Body of pancreas (tissue), 4 donors: Measurements from ENCODE around the gene CD40LG. TPM values are rescaled to one million over a fixed set of nuclear protein-coding genes. Genes with fewer than 3 reads are reported as not detected.

Experiments used
- ATAC-seq: fragments of 150-250 bp; one replicate; pipeline ENCODE4 v1.9.1; 2016
- DNase-seq, 4 donors: peaks; one replicate each; pipeline ENCODE4 v3.0.0-alpha.2; 2019
- H3K27ac ChIP-seq, 4 donors: fragments of 200-600 bp; sonication (generic); 1 replicate in 3 of 4; 2 replicates in 1 of 4; pipeline versions ENCODE4 v1.5.1 to v1.6.1; 2016 to 2019; ENCODE audit warnings: mild to moderate bottlenecking in 1 of 4, mixed read lengths in 1 of 4, moderate library complexity in 1 of 4
- H3K27me3 ChIP-seq, 2 donors: fragments of 200-600 bp; sonication (generic); one replicate each; pipeline ENCODE4 v1.6.0; 2016; ENCODE audit warnings: mild to moderate bottlenecking in 1 of 2
- H3K36me3 ChIP-seq, 2 donors: fragments of 200-600 bp; sonication (generic); replicated peaks in 1 of 2; 2 replicates each; pipeline ENCODE4 v1.5.1; 2016; ENCODE audit warnings: low read depth in 2 of 2; ENCODE audit not compliant: insufficient read depth in 1 of 2
- H3K4me1 ChIP-seq: fragments of 200-600 bp; sonication (generic); one replicate; pipeline ENCODE4 v1.6.0; 2016
- H3K4me3 ChIP-seq, 2 donors: fragments of 200-600 bp; sonication (generic); 1 replicate in 1 of 2; 2 replicates in 1 of 2; pipeline ENCODE4 v1.5.1; 2016 to 2019
- H3K9me3 ChIP-seq, 3 donors: fragments of 200-600 bp; sonication (generic); 1 replicate in 2 of 3; 2 replicates in 1 of 3; pipeline ENCODE4 v1.5.1; 2016
- POLR2A ChIP-seq, 3 donors: fragments of 450-650 bp; IDR thresholded peaks; one replicate each; pipeline ENCODE4 v1.6.1; 2016; ENCODE audit warnings: antibody characterized with exemption in 3 of 3, mild to moderate bottlenecking in 2 of 3
- WGBS, 2 donors: methylation state at CpG; one replicate each; pipeline ENCODE4 v1.1.5; 2017; 5-methylcytosine and 5-hydroxymethylcytosine counted together
- intact Hi-C: fragments of 100-400 bp; cut with DNase I; formaldehyde crosslinking; loops from one replicate; pipeline ENCODE4 v1.15.1; 2023
- total RNA-seq, 2 donors: library from RNA; depleted of rRNA; stranded (reverse); fragments of >200 nt; gene quantifications; one replicate each; pipeline ENCODE4 v1.1.0, GENCODE V29; 2016
- TF ChIP-seq, protein P1 (sequence below), 7 experiments: fragments of 450-650 bp in 4 of 7; fragments of 200-600 bp in 3 of 7; sonication (generic) in 3 of 7; IDR thresholded peaks; one replicate each; pipeline ENCODE4 v1.5.1; 2016 to 2019; ENCODE audit warnings: antibody characterized with exemption in 7 of 7

Gene CD40LG
- total RNA-seq, 2 donors from 2014 or later = not detected

DNA sequence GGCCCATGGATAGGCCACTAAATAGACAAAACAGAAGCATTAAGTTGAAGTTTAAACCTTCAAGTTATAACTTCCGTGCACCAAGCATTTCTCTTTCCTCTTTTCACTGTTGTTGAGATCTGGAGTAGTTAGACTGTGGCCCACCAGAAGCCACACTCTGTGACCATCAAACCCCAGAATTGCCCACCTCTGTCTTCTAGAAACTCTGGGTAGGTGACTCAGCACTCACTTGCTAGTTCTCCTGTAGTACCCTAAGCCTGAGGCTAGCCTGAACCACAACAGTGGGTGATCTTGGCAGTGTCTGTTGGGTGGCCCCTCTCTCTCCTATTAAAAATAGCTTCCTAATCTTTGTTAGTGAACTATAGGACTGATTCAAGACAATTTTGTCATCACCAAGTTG, 24.6 kb upstream of the CD40LG start:
- DNase-seq (no peak), ATAC-seq (no peak)
- WGBS, 2 donors = 71 to 76% methylated on average over 1 of the region's 1 CpG
- no peak for TF ChIP-seq POLR2A (IDR thresholded peaks at IDR 0.05)
- TF ChIP-seq, protein P1, sequence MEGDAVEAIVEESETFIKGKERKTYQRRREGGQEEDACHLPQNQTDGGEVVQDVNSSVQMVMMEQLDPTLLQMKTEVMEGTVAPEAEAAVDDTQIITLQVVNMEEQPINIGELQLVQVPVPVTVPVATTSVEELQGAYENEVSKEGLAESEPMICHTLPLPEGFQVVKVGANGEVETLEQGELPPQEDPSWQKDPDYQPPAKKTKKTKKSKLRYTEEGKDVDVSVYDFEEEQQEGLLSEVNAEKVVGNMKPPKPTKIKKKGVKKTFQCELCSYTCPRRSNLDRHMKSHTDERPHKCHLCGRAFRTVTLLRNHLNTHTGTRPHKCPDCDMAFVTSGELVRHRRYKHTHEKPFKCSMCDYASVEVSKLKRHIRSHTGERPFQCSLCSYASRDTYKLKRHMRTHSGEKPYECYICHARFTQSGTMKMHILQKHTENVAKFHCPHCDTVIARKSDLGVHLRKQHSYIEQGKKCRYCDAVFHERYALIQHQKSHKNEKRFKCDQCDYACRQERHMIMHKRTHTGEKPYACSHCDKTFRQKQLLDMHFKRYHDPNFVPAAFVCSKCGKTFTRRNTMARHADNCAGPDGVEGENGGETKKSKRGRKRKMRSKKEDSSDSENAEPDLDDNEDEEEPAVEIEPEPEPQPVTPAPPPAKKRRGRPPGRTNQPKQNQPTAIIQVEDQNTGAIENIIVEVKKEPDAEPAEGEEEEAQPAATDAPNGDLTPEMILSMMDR (IDR thresholded peaks at IDR 0.05) = no peak
- no peak overlapping the region for H3K27ac ChIP-seq
- intact Hi-C loops = no loop called here
- no peaks in the 10 kb centered on the region for H3K4me1 ChIP-seq
- no peak overlapping the region for H3K4me3 ChIP-seq
- no peaks in the 10 kb centered on the region for H3K36me3 ChIP-seq
- H3K9me3 ChIP-seq = no peaks in the 10 kb centered on the region
- no peaks in the 10 kb centered on the region for H3K27me3 ChIP-seq

DNA sequence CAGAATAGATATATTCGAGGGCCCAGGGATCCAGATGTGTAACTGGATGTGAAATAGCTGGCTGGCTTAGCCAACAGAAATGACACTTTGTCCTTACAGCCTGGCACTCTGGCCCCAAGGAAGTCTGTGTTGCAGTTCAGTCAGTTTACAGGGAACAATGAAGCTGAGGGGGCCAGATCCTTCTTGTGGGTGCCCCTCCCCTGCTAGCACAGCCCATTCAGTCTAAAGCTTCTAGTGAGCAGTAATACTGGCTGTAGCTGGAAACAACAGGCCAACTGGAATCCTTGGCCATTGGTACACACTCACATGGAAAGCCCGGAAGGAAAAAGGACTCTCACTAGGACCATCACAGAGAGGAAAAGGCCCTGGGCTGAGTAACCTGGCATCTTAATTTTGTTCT, 22.7 kb upstream of the CD40LG start:
- intact Hi-C loops = no loop called here
- ATAC-seq (no peak), DNase-seq (no peak)
- no peak overlapping the region for H3K27ac ChIP-seq
- H3K4me3 ChIP-seq = no peak overlapping the region
- no peaks in the 10 kb centered on the region for H3K27me3 ChIP-seq
- no peaks in the 10 kb centered on the region for H3K36me3 ChIP-seq
- TF ChIP-seq, protein P1 (IDR thresholded peaks at IDR 0.05) = no peak
- no peak for TF ChIP-seq POLR2A (IDR thresholded peaks at IDR 0.05)
- H3K9me3 ChIP-seq = no peaks in the 10 kb centered on the region
- no peaks in the 10 kb centered on the region for H3K4me1 ChIP-seq
- 76% methylated on average over 2 of the region's 2 CpGs; no CpG with 5 or more reads in 1 of the 2 donors for WGBS, 2 donors

DNA sequence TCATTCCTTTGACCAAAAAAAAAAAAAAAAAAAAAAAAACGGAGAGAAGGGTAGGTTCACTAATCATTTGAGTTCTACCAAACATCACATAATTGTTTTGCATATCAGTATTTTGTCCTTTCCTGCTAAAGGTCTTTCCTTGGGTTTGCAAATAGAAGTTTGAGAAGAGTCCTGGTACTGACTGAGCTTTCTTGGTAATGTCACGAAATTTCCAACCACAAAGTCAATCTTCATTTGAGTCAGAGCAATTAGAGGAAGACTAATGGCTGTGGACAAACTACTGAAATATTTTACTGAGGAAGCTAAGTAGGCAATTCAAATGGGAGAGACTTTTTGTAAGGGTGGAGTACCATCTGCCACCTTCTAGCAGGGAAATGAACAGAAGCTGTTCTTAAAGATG, 21.7 kb upstream of the CD40LG start:
- TF ChIP-seq, protein P1 (IDR thresholded peaks at IDR 0.05) = no peak
- H3K9me3 ChIP-seq = no peaks in the 10 kb centered on the region
- DNase-seq (no peak), ATAC-seq (no peak)
- H3K27ac ChIP-seq = no peak overlapping the region
- intact Hi-C loops = no loop called here
- H3K4me3 ChIP-seq = no peak overlapping the region
- no peaks in the 10 kb centered on the region for H3K36me3 ChIP-seq
- H3K27me3 ChIP-seq = no peaks in the 10 kb centered on the region
- no peaks in the 10 kb centered on the region for H3K4me1 ChIP-seq
- 30 to 56% methylated on average over 2 of the region's 2 CpGs for WGBS, 2 donors

DNA sequence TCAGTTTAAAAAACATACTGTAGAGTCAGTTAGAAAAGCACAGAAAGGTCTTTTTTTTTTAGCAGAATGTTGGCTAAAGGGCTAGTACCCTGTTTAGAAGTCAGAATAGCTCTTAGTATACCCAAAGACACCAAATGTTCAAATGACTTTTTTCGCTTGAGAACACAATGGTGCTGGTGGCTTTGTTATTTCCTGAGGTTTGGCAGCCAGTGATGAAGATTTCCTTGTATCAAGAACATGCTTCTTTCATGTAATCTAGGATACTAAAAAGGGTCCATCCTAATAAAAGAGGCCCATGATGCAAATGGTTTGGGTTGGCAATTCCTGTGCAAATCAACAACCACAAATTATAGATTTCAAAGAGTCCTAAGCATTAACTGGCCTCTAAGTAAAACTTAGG, 21.1 kb upstream of the CD40LG start:
- ATAC-seq = no peak
- 47 to 100% methylated on average over 1 of the region's 1 CpG for WGBS, 2 donors
- no peaks in the 10 kb centered on the region for H3K4me1 ChIP-seq
- H3K4me3 ChIP-seq = no peak overlapping the region
- DNase-seq = no peak
- no peak for TF ChIP-seq POLR2A (IDR thresholded peaks at IDR 0.05)
- TF ChIP-seq, protein P1 (IDR thresholded peaks at IDR 0.05) = no peak
- no peaks in the 10 kb centered on the region for H3K27me3 ChIP-seq
- H3K9me3 ChIP-seq = no peaks in the 10 kb centered on the region
- intact Hi-C loops = no loop called here
- H3K36me3 ChIP-seq = no peaks in the 10 kb centered on the region
- no peak overlapping the region for H3K27ac ChIP-seq

DNA sequence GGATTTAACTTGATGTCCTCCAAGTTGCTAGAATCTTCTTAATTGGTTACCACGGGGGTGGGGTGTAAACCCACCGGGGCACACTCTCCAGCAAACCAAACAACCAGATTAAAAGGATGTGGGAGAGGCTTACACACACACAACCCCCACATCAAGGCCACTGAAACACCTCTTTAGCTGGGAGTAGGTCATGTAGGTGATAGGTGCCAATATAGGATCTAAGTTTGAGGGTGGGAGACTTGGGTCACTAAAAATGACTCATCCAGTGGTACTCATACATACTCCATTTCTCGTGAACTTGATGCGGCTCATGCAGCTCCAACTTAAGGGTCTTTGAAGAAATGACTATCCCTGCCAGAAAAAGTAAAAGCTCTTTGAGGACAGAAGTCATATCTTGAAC, 20.5 kb upstream of the CD40LG start:
- Histone ChIP-seq H3K9me3 (no peaks in the 10 kb centered on the region), H3K4me3 (no peak overlapping the region), H3K27me3 (no peaks in the 10 kb centered on the region), H3K36me3 (no peaks in the 10 kb centered on the region), H3K27ac (no peak overlapping the region), H3K4me1 (no peaks in the 10 kb centered on the region)
- intact Hi-C loops = no loop called here
- TF ChIP-seq POLR2A (IDR thresholded peaks at IDR 0.05) = no peak
- TF ChIP-seq, protein P1 (IDR thresholded peaks at IDR 0.05) = no peak
- 49 to 50% methylated on average over 4 of the region's 4 CpGs for WGBS, 2 donors
- ATAC-seq (no peak), DNase-seq (no peak)
